NCI-H446 treated with DMSO at 0.1 percent for 48 hours (cell line): ENCODE data around the gene ZBTB22.
"Not testable (repeated sequence)": the region's sequence is repeated elsewhere in the genome, so short reads cannot be mapped to it uniquely, and the experiment has no call there.

Experiments
- DNase-seq: peaks from one replicate; lab custom pipeline; 2025; lab: John Stamatoyannopoulos, UW

Gene ZBTB22

GRCh38 chr6:33317669-33318425 lies at the start of gene ZBTB22:
Gene ZBTB22 (minus strand): TSS chr6:33317744. CDS start chr6:33316916, 828 bp downstream.
- peak; percentile 93 for DNase-seq

GRCh38 chr6:33367009-33367714 lies 49.6 kb upstream of the ZBTB22 start:
- DNase-seq = no peak

GRCh38 chr6:33365206-33365971 lies 47.8 kb upstream of the ZBTB22 start:
- not testable (repeated sequence) for DNase-seq

- not testable (repeated sequence) for DNase-seq
Measured at GRCh38 chr6:33364475-33365205, 47.1 kb upstream of the ZBTB22 start.

- DNase-seq = not testable (repeated sequence)
Measured at GRCh38 chr6:33363486-33363885, 45.9 kb upstream of the ZBTB22 start.

- DNase-seq = no peak
Measured at GRCh38 chr6:33359331-33359730, 41.8 kb upstream of the ZBTB22 start.

- DNase-seq = not testable (repeated sequence)
Measured at GRCh38 chr6:33357160-33357871, 39.8 kb upstream of the ZBTB22 start.

- no peak for DNase-seq
Measured at GRCh38 chr6:33356295-33356694, 38.8 kb upstream of the ZBTB22 start.

GRCh38 chr6:33355860-33356259 lies 38.3 kb upstream of the ZBTB22 start:
- not testable (repeated sequence) for DNase-seq

- DNase-seq = no peak
Measured at GRCh38 chr6:33347816-33348215, 30.3 kb upstream of the ZBTB22 start.

- not testable (repeated sequence) for DNase-seq
Measured at GRCh38 chr6:33346972-33347371, 29.4 kb upstream of the ZBTB22 start.

- no peak for DNase-seq
Measured at GRCh38 chr6:33344701-33345697, 27.5 kb upstream of the ZBTB22 start.

GRCh38 chr6:33343953-33344611 lies 26.5 kb upstream of the ZBTB22 start:
- no peak for DNase-seq

- not testable (repeated sequence) for DNase-seq
Measured at GRCh38 chr6:33343606-33343952, 26.0 kb upstream of the ZBTB22 start.

- DNase-seq = no peak
Measured at GRCh38 chr6:33339193-33339592, 21.6 kb upstream of the ZBTB22 start.

- DNase-seq = no peak
Measured at GRCh38 chr6:33336495-33336894, 19.0 kb upstream of the ZBTB22 start.

GRCh38 chr6:33335916-33336315 lies 18.4 kb upstream of the ZBTB22 start:
- no peak for DNase-seq

- DNase-seq = no peak
Measured at GRCh38 chr6:33333666-33334065, 16.1 kb upstream of the ZBTB22 start.

- no peak for DNase-seq
Measured at GRCh38 chr6:33330736-33331135, 13.2 kb upstream of the ZBTB22 start.

GRCh38 chr6:33329058-33329457 lies 11.5 kb upstream of the ZBTB22 start:
- DNase-seq = no peak
